ENCODE measurements around the gene ZNF444. TPM values are rescaled to one million over a fixed set of nuclear protein-coding genes. Genes with fewer than 3 reads are reported as not detected.

Gene ZNF444
- total and polyA plus RNA-seq, 2 of the 8 experiments (the other 6 are each of a cell fraction or from before 2014, with no cell fraction given), result 49.5 to 54.5 TPM

DNA sequence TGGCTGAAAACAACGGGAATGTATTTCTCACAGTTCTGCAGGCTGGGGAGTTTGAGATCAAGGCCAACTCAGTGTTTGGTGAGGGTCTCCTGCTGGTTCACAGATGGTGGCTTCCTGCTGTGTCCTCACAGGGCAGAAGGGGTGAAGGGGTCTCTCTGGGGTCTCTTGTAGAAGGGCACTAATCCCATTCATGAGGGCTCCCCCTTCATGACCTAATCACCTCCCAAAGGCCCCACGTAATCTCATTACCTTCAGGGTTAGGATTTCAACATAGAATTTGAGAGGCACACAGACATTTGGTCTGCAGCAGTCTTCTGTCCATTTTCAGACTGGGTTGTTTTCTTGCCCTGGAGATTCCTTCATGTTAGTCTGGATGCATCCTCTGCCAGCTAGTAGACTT is 11.6 kb downstream of the ZNF444 start:
- 94% methylated on average over 2 of the region's 2 CpGs; no CpG with 5 or more reads in 1 of the 2 experiments for WGBS, 2 experiments (ENCODE audit: extremely low coverage in 1 of 2, insufficient coverage in 1 of 2, insufficient read length in 1 of 2, insufficient replicate concordance in 2 of 2, low coverage in 1 of 2, low lambda C conversion rate in 2 of 2, missing lambda C conversion rate in 1 of 2)
- Histone ChIP-seq H3K4ac (replicated peaks; ENCODE audit: insufficient read length, low read depth, low read length) (no peak overlapping the region), H3K36me3 (ENCODE audit: control insufficient read depth in 2 of 4, insufficient read depth in 4 of 4, low read length in 3 of 4) (peaks cover 6 to 23% (median 9%) of the 10 kb centered on the region in 4 experiments; a peak in 5 of 8 replicates), H2BK12ac (ENCODE audit: low read depth, low read length) (no peak overlapping the region), H3K27me3 (replicated peaks in 1 of 4; ENCODE audit: control insufficient read depth in 3 of 4, extremely low read depth in 1 of 4, insufficient read depth in 3 of 4, low read length in 3 of 4) (no peaks in the 10 kb centered on the region), H3K14ac (ENCODE audit: insufficient read length) (no peak overlapping the region), H2BK20ac (ENCODE audit: low read length) (no peak overlapping the region), H3K27ac (ENCODE audit: low read depth, low read length) (no peak overlapping the region), H3K23ac (ENCODE audit: insufficient read length) (no peak overlapping the region), H3K9me3 (ENCODE audit: insufficient read depth in 2 of 2, low read depth in 1 of 2, low read length in 1 of 2) (no peaks in the 10 kb centered on the region), H3K56ac (replicated peaks; ENCODE audit: insufficient read length, low read depth, low read length) (no peak overlapping the region), H3K4me3 (ENCODE audit: extremely low read depth in 1 of 4, insufficient read depth in 2 of 4, low read depth in 3 of 4, low read length in 4 of 4) (no peak overlapping the region), H4K8ac (ENCODE audit: extremely low read depth, insufficient read depth, low read length) (no peak overlapping the region), H3K79me2 (ENCODE audit: control insufficient read depth in 1 of 2, insufficient read depth in 2 of 2, low read length in 2 of 2) (peaks cover 0 to 13% of the 10 kb centered on the region in 2 experiments; a peak in 2 of 4 replicates), H4K5ac (ENCODE audit: insufficient read length, low read depth, low read length) (no peak overlapping the region), H2AK5ac (ENCODE audit: low read depth, low read length) (no peak overlapping the region), H2BK5ac (ENCODE audit: low read depth, low read length) (no peak overlapping the region), H4K91ac (replicated peaks; ENCODE audit: insufficient read length, low read length) (no peak overlapping the region), H3K9ac (replicated peaks in 1 of 4; ENCODE audit: extremely low read depth in 1 of 4, low read depth in 3 of 4, low read length in 3 of 4) (no peak overlapping the region), H2BK15ac (ENCODE audit: low read length) (no peak overlapping the region), H4K20me1 (replicated peaks in 1 of 2; ENCODE audit: control insufficient read depth in 1 of 2, insufficient read depth in 2 of 2, low read length in 2 of 2) (peaks cover 3 to 9% of the 10 kb centered on the region in 2 experiments), H3K4me1 (replicated peaks in 1 of 4; ENCODE audit: control insufficient read depth in 3 of 4, insufficient read depth in 4 of 4, low read length in 3 of 4) (peaks cover 5 to 10% (median 8%) of the 10 kb centered on the region in 4 experiments), H2BK120ac (replicated peaks; ENCODE audit: low read depth, low read length) (no peak overlapping the region), H3K23me2 (ENCODE audit: low read depth, low read length) (no peaks in the 10 kb centered on the region), H2AFZ (ENCODE audit: low read length) (no peak overlapping the region), H3K4me2 (ENCODE audit: insufficient read depth in 1 of 2, low read depth in 2 of 2, low read length in 2 of 2) (peak overlapping the region; percentile 51; a peak in 2 of 4 replicates), H3K79me1 (ENCODE audit: low read depth, low read length) (peaks cover 11% of the 10 kb centered on the region), H3K18ac (ENCODE audit: extremely low read depth, low read length) (no peak overlapping the region)
- CTCF ChIA-PET (ENCODE audit: partially characterized antibody), result interaction anchor here (0.8 to 7.9 kb wide), 13 partner anchors 9 to 157 kb away, joined by 3 to 137 read pairs (median 9); partner anchors contain the start of genes GALP and ZNF444
- DNase-seq (ENCODE audit: low read depth in 1 of 2, low spot score in 2 of 2) (no peak), FAIRE-seq (no peak)
- POLR2A ChIA-PET (ENCODE audit: partially characterized antibody), result interaction anchor here (0.7 to 3.5 kb wide), 4 partner anchors 9 to 35 kb away, joined by 3 to 21 read pairs (median 4); partner anchors contain the start of gene ZNF444
- TF ChIP-seq CTBP2 (IDR thresholded peaks at IDR 0.05; ENCODE audit: borderline replicate concordance, insufficient read depth, insufficient read length, low read length) (no peak), JUN (IDR thresholded peaks at IDR 0.05; ENCODE audit: low read depth, low read length) (no peak), KDM5A (IDR thresholded peaks at IDR 0.05; ENCODE audit: low read length) (no peak), TEAD4 (IDR thresholded peaks at IDR 0.05; ENCODE audit: low read depth, low read length) (no peak), TBP (IDR thresholded peaks at IDR 0.05; ENCODE audit: low read depth, low read length) (no peak), SIX5 (IDR thresholded peaks at IDR 0.05; ENCODE audit: low read depth, low read length) (no peak), RFX5 (IDR thresholded peaks at IDR 0.05; ENCODE audit: borderline replicate concordance, low read depth, low read length) (no peak), ATF3 (IDR thresholded peaks at IDR 0.05; ENCODE audit: insufficient read depth, low read depth, low read length) (no peak), POU5F1 (IDR thresholded peaks at IDR 0.05; ENCODE audit: low read depth, low read length) (no peak), CBX8 (IDR thresholded peaks at IDR 0.05; ENCODE audit: borderline replicate concordance, low read depth, low read length) (no peak), SRF (IDR thresholded peaks at IDR 0.05; ENCODE audit: low read depth, low read length) (no peak), TAF1 (IDR thresholded peaks at IDR 0.05; ENCODE audit: low read depth, low read length) (no peak), KDM1A (IDR thresholded peaks at IDR 0.05; ENCODE audit: borderline replicate concordance, low read length) (no peak), RBBP5 (IDR thresholded peaks at IDR 0.05; ENCODE audit: borderline replicate concordance, low read depth, low read length) (no peak)

Measured in H1 (cell line).